ENCODE data around the gene NSUN6. TPM values are rescaled to one million over a fixed set of nuclear protein-coding genes. Genes with fewer than 3 reads are reported as not detected.

NSUN6 gene
- polyA plus RNA-seq, 3 donors: 1.2 to 5.1 (median 3.1) TPM

DNA sequence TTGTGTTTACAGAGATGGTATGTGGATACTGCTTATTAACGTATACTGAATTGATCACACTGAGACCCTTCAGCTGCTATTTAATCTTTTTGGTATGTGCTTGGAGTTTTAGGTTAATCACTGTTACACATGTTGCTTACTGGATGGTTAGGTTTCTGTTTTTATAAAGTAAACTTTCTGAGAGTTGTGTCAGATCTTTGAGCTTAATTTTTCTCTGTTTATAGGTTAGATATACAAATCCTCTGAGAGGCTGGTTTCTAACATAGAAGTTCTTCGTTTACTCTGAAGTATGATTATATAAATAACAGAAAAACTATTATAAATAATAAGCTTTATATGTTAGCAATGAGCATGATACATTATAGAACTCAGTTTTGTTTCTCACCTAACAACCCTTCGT lies 123.1 kb downstream of the NSUN6 start:
- intact Hi-C loops (cut with micrococcal nuclease): no loop called here
- Histone ChIP-seq H3K4me2 (replicated peaks; ENCODE audit: extremely low read depth, low read length, poor library complexity, severe bottlenecking) (no peak overlapping the region), H3K9me3 (replicated peaks in 1 of 2; ENCODE audit: control insufficient read depth in 1 of 2, insufficient read depth in 1 of 2, low read length in 2 of 2) (no peaks in the 10 kb centered on the region), H3K79me2 (ENCODE audit: insufficient read depth, low read length) (no peaks in the 10 kb centered on the region), H2AFZ (ENCODE audit: insufficient read depth, low read depth, low read length, poor library complexity, severe bottlenecking) (no peak overlapping the region), H3K4me1 (ENCODE audit: control insufficient read depth in 1 of 2, insufficient read depth in 2 of 2, low read length in 2 of 2) (no peaks in the 10 kb centered on the region), H3K9ac (ENCODE audit: insufficient read depth, low read length, poor library complexity, severe bottlenecking) (no peak overlapping the region), H3K36me3 (replicated peaks in 1 of 2; ENCODE audit: control insufficient read depth in 1 of 2, insufficient read depth in 2 of 2, low read length in 2 of 2) (no peaks in the 10 kb centered on the region), H4K20me1 (ENCODE audit: insufficient read depth, low read length) (no peaks in the 10 kb centered on the region), H3K27ac (ENCODE audit: low read depth in 1 of 2, low read length in 2 of 2) (no peak overlapping the region), H3K27me3 (ENCODE audit: control insufficient read depth in 2 of 2, insufficient read depth in 2 of 2, low read length in 2 of 2) (no peaks in the 10 kb centered on the region), H3K4me3 (replicated peaks in 1 of 3; ENCODE audit: low read depth in 2 of 3, low read length in 3 of 3) (no peak overlapping the region)
- H3K4me3 Mint-ChIP-seq: no peak overlapping the region
- no peaks in the 10 kb centered on the region for H3K27me3 Mint-ChIP-seq (ENCODE audit: low read depth in 3 of 3)
- no peak for DNase-seq
- TF ChIP-seq, protein P1, sequence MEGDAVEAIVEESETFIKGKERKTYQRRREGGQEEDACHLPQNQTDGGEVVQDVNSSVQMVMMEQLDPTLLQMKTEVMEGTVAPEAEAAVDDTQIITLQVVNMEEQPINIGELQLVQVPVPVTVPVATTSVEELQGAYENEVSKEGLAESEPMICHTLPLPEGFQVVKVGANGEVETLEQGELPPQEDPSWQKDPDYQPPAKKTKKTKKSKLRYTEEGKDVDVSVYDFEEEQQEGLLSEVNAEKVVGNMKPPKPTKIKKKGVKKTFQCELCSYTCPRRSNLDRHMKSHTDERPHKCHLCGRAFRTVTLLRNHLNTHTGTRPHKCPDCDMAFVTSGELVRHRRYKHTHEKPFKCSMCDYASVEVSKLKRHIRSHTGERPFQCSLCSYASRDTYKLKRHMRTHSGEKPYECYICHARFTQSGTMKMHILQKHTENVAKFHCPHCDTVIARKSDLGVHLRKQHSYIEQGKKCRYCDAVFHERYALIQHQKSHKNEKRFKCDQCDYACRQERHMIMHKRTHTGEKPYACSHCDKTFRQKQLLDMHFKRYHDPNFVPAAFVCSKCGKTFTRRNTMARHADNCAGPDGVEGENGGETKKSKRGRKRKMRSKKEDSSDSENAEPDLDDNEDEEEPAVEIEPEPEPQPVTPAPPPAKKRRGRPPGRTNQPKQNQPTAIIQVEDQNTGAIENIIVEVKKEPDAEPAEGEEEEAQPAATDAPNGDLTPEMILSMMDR (IDR thresholded peaks at IDR 0.05): no peak
- H3K36me3 Mint-ChIP-seq: peaks cover 3 to 9% of the 10 kb centered on the region in 2 donors
- H3K9me3 Mint-ChIP-seq: peaks cover 0 to 5% (median 3%) of the 10 kb centered on the region in 7 donors
- H3K27ac Mint-ChIP-seq: no peak overlapping the region
- no CpG with 5 or more reads among the region's 3 CpGs for WGBS (ENCODE audit: insufficient coverage)
- H3K4me1 Mint-ChIP-seq: no peaks in the 10 kb centered on the region

DNA sequence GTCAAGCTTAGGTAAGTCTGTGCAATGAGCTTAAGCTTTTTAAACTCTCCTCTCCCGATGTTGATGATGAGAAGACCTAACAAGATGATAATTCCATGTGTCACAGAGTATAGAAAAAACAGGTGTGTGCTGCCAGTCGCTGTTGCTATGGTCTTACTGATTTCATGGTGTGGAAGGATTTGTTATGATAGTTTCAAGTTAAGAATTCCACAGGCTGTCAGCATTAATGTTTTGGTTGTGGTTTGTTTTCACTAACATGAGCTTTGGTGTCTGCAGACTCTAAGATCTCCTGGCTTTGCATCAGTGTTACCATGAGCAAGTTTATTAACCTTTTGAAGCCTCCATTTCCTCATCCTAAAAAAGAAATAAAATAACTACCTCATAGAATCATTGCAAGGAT lies 123.7 kb downstream of the NSUN6 start:
- Histone ChIP-seq H3K4me1 (ENCODE audit: control insufficient read depth in 1 of 2, insufficient read depth in 2 of 2, low read length in 2 of 2) (no peaks in the 10 kb centered on the region), H3K27ac (ENCODE audit: low read depth in 1 of 2, low read length in 2 of 2) (no peak overlapping the region), H3K4me3 (replicated peaks in 1 of 3; ENCODE audit: low read depth in 2 of 3, low read length in 3 of 3) (no peak overlapping the region), H3K79me2 (ENCODE audit: insufficient read depth, low read length) (no peaks in the 10 kb centered on the region), H2AFZ (ENCODE audit: insufficient read depth, low read depth, low read length, poor library complexity, severe bottlenecking) (no peak overlapping the region), H3K4me2 (replicated peaks; ENCODE audit: extremely low read depth, low read length, poor library complexity, severe bottlenecking) (no peak overlapping the region), H3K27me3 (ENCODE audit: control insufficient read depth in 2 of 2, insufficient read depth in 2 of 2, low read length in 2 of 2) (no peaks in the 10 kb centered on the region), H3K9ac (ENCODE audit: insufficient read depth, low read length, poor library complexity, severe bottlenecking) (no peak overlapping the region), H3K9me3 (replicated peaks in 1 of 2; ENCODE audit: control insufficient read depth in 1 of 2, insufficient read depth in 1 of 2, low read length in 2 of 2) (no peaks in the 10 kb centered on the region), H3K36me3 (replicated peaks in 1 of 2; ENCODE audit: control insufficient read depth in 1 of 2, insufficient read depth in 2 of 2, low read length in 2 of 2) (no peaks in the 10 kb centered on the region), H4K20me1 (ENCODE audit: insufficient read depth, low read length) (no peaks in the 10 kb centered on the region)
- peaks cover 0 to 5% (median 3%) of the 10 kb centered on the region in 7 donors for H3K9me3 Mint-ChIP-seq
- 100% methylated on average over 1 of the region's 2 CpGs for WGBS (ENCODE audit: insufficient coverage)
- no peaks in the 10 kb centered on the region for H3K27me3 Mint-ChIP-seq (ENCODE audit: low read depth in 3 of 3)
- H3K36me3 Mint-ChIP-seq: peaks cover 3 to 9% of the 10 kb centered on the region in 2 donors
- TF ChIP-seq, protein P1 (IDR thresholded peaks at IDR 0.05): no peak
- intact Hi-C loops (cut with micrococcal nuclease): no loop called here
- H3K4me3 Mint-ChIP-seq: no peak overlapping the region
- DNase-seq: no peak
- H3K4me1 Mint-ChIP-seq: no peaks in the 10 kb centered on the region
- no peak overlapping the region for H3K27ac Mint-ChIP-seq
